ENCODE results near the gene MOV10L1. TPM values are rescaled to one million over a fixed set of nuclear protein-coding genes. Genes with fewer than 3 reads are reported as not detected.
"Not testable (repeated sequence)": the region's sequence is repeated elsewhere in the genome, so short reads cannot be mapped to it uniquely, and the experiment has no call there.

Gene MOV10L1
- total RNA-seq, 1 donor from 2014 or later = 0.22 TPM

DNA sequence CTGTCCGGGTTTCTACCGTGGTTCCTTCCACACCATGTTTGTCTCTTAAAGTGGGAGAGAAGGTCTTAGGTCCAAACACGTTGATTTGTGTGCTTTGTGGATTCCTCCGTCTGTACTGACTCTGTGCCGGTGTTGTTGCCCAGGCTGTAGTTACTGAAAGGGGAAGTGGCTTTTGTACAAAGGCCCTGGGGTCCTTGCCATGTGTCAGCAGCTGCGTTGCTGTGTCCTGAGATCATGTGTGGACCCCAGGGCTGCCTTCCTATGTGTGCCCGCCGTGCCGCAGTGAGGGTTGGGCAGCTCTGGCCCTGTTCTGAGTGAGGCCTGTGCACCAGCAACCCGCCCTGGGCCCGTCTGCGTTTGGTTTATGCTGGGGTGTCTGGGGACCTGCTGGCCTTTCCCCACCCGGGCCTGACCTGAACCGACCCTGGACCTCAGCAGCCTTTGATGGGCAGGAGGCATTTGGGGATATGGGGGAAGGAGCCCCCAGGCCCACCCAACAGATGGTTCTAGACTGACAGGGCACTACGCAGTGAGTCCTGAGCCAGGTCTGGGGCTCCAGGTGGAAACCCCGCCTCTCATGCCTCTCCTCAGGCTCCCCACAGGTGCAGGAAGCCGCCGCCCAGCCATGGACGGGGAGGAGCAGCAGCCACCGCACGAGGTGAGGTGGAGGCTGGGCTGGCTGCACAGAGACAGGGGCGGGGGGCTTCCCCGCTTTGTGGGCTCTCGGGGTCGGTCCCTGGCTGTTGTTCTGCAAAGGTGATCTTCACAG lies 102.8 kb downstream of the MOV10L1 start:
- DNase-seq (peak; percentile 23), ATAC-seq (no peak)
- intact Hi-C loops (cut with micrococcal nuclease) = no loop called here

GRCh38 chr22:50193621-50194020 lies 103.8 kb downstream of the MOV10L1 start:
- no peak for ATAC-seq
- no peak for DNase-seq
- intact Hi-C loops (cut with micrococcal nuclease) = no loop called here

GRCh38 chr22:50194037-50194805 lies 104.4 kb downstream of the MOV10L1 start:
- intact Hi-C loops (cut with micrococcal nuclease) = no loop called here
- no peak for DNase-seq

DNA sequence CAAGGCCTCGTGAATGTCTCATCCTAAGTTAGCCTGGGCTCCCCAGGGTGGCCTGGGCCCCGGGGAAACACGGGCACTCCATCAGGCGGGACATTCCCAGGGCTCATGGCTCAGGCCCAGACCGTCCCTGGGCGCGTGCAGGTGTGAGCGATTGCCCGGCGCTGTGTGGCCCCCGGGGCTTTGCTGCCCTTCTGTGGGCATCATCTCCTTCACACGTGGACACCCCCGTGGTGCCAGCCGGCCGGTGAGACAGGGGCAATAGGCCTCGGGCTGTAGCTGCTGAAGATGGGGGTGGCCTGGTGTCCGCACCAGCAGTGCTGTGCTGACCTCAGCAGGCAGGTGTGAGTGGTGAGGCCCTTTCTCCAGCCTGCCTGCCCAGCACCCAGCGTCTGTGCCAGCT lies 106.5 kb downstream of the MOV10L1 start:
- DNase-seq (no peak), ATAC-seq (no peak)
- intact Hi-C loops (cut with micrococcal nuclease) = no loop called here

More at GRCh38 chr22:50194037-50194805, 104.4 kb downstream of the MOV10L1 start:
- no peak for ATAC-seq

GRCh38 chr22:50197000-50197800 lies 107.4 kb downstream of the MOV10L1 start:
- ATAC-seq (no peak), DNase-seq (no peak)
- intact Hi-C loops (cut with micrococcal nuclease) = no loop called here

GRCh38 chr22:50197856-50198623 lies 108.2 kb downstream of the MOV10L1 start:
- intact Hi-C loops (cut with micrococcal nuclease) = no loop called here
- no peak for DNase-seq
- no peak for ATAC-seq

DNA sequence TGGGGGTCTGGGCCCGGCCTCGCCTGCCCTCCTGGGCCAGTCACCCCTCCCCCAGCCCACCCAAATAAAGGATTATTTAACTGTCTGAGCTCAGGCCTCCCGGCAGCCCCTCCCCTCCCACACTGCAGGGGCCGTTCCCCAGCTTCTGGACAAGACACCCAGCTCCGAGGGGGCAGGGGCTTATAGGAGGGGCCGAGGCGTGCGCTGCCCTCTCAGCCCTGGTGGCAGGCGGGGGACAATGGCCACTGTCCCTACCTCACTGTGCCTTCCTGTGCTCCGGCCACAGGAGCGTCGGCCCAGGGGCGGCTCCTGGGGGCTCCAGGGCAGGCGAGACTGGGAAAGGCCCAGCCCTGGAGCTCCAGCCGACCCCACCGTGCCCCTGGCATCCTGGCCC lies 108.8 kb downstream of the MOV10L1 start:
- intact Hi-C loops (cut with micrococcal nuclease) = no loop called here
- ATAC-seq = no peak

GRCh38 chr22:50199251-50199721 lies 109.5 kb downstream of the MOV10L1 start:
- intact Hi-C loops (cut with micrococcal nuclease) = no loop called here
- DNase-seq (no peak), ATAC-seq (no peak)

More for the DNA sequence above, 108.8 kb downstream of the MOV10L1 start:
- DNase-seq = no peak

DNA sequence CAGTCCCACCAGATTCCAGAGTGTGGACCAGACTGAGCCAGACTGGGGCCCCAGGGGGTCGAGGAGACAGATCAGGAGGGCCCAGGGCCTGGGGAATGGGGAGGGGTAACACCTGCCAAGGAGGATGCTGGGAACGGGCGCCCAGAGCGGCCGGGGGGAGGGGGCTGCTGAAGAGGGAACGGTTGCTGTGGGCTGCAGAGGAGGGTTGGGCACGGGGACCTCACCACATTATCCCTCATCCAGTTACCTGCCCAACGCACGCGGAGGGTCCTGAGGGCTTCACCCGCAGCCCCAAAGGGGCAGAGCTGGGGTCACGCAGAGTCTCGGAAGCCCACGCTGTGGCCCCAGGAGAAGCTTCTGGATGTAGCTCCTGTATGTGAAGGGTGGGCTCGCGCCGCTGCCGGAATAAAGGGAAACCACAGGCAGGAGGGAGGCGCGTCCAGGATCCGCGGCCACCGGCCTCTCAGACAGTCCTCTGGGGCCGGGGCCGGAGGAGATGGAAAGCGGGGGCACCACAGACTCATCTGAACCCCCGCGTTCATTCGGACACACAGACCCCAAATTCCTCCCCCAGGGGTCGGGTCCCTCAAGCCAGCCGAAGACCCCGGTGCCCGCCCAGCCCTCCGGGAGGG lies 110.1 kb downstream of the MOV10L1 start:
- DNase-seq (no peak), ATAC-seq (peak; percentile 14)
- intact Hi-C loops (cut with micrococcal nuclease) = no loop called here

- DNase-seq (peak; percentile 96), ATAC-seq (peak; percentile 91)
- intact Hi-C loops (cut with micrococcal nuclease) = no loop called here
Measured at GRCh38 chr22:50200461-50201190, 110.8 kb downstream of the MOV10L1 start, which contains the start of gene SELENOO. TSS of gene SELENOO (plus strand) at chr22:50201011. CDS start at chr22:50201037, 26 bp downstream.

DNA sequence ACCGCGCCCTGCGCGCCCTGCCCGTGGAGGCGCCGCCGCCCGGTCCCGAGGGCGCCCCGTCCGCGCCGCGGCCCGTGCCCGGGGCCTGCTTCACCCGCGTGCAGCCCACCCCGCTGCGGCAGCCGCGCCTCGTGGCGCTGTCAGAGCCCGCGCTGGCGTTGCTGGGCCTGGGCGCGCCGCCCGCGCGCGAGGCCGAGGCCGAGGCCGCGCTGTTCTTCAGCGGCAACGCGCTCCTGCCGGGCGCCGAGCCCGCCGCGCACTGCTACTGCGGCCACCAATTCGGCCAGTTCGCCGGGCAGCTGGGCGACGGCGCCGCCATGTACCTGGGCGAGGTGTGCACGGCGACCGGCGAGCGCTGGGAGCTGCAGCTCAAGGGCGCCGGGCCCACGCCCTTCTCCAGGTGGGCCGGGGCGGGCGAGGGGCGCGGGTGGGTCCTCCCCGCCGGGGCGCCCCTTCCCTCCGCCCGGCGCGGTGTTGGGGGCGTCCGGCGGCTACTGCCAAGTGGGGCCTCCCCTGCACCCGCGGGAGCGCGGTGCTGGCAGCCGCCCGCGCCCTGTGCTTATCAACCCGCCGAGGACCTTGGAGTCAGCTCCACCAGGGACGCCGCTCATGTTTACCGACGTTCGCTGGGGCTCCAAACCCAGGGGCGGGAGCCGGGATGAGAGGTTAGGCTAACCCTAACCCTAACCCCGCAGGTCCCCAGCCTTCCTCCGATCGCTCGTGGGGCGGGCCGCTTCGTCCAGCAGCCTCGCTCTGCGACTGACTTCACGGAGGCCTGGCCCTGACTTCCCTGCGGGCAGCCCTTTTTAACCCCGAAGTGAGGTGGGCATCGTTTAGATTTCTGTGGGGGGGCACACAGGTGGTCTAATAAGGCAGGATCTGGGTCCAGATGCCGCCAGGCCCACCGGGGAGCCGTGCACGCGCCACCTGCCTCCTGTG lies 111.7 kb downstream of the MOV10L1 start:
- intact Hi-C loops (cut with micrococcal nuclease) = no loop called here
- peak; percentile 63 for DNase-seq
- peak; percentile 15 for ATAC-seq

DNA sequence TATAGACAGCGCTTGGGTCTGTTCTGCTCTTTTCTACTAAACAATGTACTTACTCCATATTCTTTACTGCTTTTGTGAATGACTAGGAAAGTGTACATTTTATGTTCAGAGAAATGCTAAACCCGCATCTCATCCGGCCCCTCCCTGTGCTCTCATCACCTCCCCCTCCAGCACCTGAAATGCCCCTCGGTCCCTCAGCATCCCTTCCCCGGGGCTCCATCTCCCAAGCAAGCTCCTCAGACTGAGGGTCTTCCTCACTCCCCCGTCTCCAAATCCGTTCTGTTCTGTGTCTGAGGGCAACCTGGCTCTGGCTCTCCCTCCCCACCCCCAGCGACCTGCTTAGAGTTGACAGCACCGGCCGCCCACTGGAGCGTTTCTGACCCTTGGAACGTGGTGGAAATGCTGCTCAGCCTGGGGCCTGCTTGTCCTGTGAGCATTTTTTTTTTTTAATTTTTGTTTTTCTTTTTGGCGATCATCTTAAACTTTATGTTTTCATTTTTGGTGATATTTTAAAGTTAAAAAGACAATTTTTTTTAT lies 112.4 kb downstream of the MOV10L1 start:
- no peak for DNase-seq
- intact Hi-C loops (cut with micrococcal nuclease) = no loop called here

DNA sequence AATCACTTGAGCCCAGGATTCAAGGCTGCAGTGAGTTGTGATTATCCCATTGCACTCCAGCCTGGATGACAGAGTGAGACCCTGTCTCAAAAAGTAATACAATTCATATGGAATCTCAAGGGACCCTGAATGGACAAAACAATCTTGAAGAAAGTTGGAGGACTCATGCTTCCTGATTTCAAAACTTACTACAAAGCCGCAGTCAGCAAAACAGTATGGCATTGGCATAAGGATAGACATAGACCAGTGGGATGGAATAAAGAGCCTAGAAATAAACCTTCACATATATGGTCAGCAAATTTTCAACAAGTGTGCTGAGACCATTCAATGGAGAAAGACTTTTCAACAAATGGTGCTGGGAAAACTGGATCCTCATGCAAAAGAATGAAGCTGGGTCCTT lies 113.5 kb downstream of the MOV10L1 start:
- intact Hi-C loops (cut with micrococcal nuclease) = no loop called here
- no peak for DNase-seq
- no peak for ATAC-seq

More for the DNA sequence above, 112.4 kb downstream of the MOV10L1 start:
- no peak for ATAC-seq

- intact Hi-C loops (cut with micrococcal nuclease) = no loop called here
- no peak for ATAC-seq
- no peak for DNase-seq
Measured at GRCh38 chr22:50204571-50204970, 114.8 kb downstream of the MOV10L1 start.

GRCh38 chr22:50204998-50205397 lies 115.2 kb downstream of the MOV10L1 start:
- ATAC-seq; DNase-seq; intact Hi-C loops (cut with micrococcal nuclease): not testable (repeated sequence)
